ENCODE results near the gene TMED10.
"Not testable (repeated sequence)": the region's sequence is repeated elsewhere in the genome, so short reads cannot be mapped to it uniquely, and the experiment has no call there.

Gene TMED10

DNA sequence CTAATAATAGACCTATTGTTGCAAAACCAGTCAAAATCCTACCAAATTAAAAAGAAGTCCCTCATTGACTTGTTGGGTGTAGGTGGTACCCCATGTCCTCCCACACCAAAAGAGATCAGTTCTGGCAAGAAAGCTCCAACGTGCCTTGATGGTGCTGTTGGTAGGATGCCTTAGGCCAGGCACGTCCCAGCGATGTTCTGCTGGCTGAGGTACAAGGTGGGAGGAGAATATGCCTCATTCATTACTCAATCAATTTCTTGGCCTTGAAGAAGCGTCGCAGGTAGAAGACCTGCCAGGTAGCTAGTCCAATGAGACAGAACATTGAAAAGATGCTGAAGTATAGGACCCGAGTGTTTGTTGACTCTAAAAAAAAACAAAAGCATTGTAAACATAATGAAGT, 41.8 kb downstream of the TMED10 start:
- Mint-ChIP-seq H3K27me3 (no peaks in the 10 kb centered on the region), H3K4me1 (ENCODE audit: low read depth) (peaks cover 27% of the 10 kb centered on the region), H3K9me3 (ENCODE audit: low read depth) (no peaks in the 10 kb centered on the region), H3K4me3 (no peak overlapping the region), H3K36me3 (peaks cover 12% of the 10 kb centered on the region), H3K27ac (no peak overlapping the region)

- Mint-ChIP-seq H3K4me3 (no peak overlapping the region), H3K9me3 (ENCODE audit: low read depth) (no peaks in the 10 kb centered on the region), H3K4me1 (ENCODE audit: low read depth) (peaks cover 20% of the 10 kb centered on the region), H3K36me3 (peaks cover 12% of the 10 kb centered on the region), H3K27me3 (no peaks in the 10 kb centered on the region), H3K27ac (no peak overlapping the region)
Observed at GRCh38 chr14:75133597-75133996, 42.8 kb downstream of the TMED10 start.

GRCh38 chr14:75132382-75133086, 43.9 kb downstream of the TMED10 start:
- no peaks in the 10 kb centered on the region for H3K27me3 Mint-ChIP-seq
- H3K36me3 Mint-ChIP-seq, result peaks cover 12% of the 10 kb centered on the region
- H3K27ac Mint-ChIP-seq, result peak overlapping the region; percentile 10
- H3K9me3 Mint-ChIP-seq (ENCODE audit: low read depth), result no peaks in the 10 kb centered on the region
- H3K4me3 Mint-ChIP-seq, result no peak overlapping the region
- peaks cover 19% of the 10 kb centered on the region for H3K4me1 Mint-ChIP-seq (ENCODE audit: low read depth)

- peak overlapping the region; percentile 22 for H3K4me3 Mint-ChIP-seq
- peaks cover 40% of the 10 kb centered on the region for H3K4me1 Mint-ChIP-seq (ENCODE audit: low read depth)
- peak overlapping the region; percentile 28 for H3K27ac Mint-ChIP-seq
- H3K27me3 Mint-ChIP-seq, result no peaks in the 10 kb centered on the region
- peaks cover 2% of the 10 kb centered on the region for H3K36me3 Mint-ChIP-seq
- H3K9me3 Mint-ChIP-seq (ENCODE audit: low read depth), result no peaks in the 10 kb centered on the region
Observed at GRCh38 chr14:75128596-75128990, 47.8 kb downstream of the TMED10 start.

GRCh38 chr14:75127903-75128595, 48.4 kb downstream of the TMED10 start:
- peaks cover 40% of the 10 kb centered on the region for H3K4me1 Mint-ChIP-seq (ENCODE audit: low read depth)
- H3K27ac Mint-ChIP-seq, result peak overlapping the region; percentile 96
- no peaks in the 10 kb centered on the region for H3K27me3 Mint-ChIP-seq
- no peaks in the 10 kb centered on the region for H3K36me3 Mint-ChIP-seq
- H3K9me3 Mint-ChIP-seq (ENCODE audit: low read depth), result no peaks in the 10 kb centered on the region
- peak overlapping the region; percentile 98 for H3K4me3 Mint-ChIP-seq

DNA sequence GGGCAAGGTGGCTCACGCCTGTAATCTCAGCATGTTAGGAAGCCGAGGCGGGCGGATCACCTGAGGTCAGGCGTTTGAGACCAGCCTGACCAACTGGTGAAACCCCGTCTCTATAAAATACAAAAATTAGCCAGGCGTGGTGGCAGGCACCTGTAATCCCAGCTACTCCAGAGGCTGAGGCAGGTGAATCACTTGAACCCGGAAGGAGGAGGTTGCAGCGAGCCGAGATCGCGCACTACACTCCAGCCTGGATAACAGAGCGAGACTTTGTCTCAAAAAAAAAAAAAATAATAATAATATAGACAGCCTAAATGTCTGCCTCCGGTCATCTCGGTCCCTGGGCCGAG, 49.0 kb downstream of the TMED10 start:
- not testable (repeated sequence) for H3K9me3 Mint-ChIP-seq (ENCODE audit: low read depth); H3K36me3 Mint-ChIP-seq; H3K27me3 Mint-ChIP-seq
- peak overlapping the region; percentile 98 for H3K4me3 Mint-ChIP-seq
- H3K4me1 Mint-ChIP-seq (ENCODE audit: low read depth), result peaks cover 37% of the 10 kb centered on the region
- peak overlapping the region; percentile 99 for H3K27ac Mint-ChIP-seq

- peaks cover 37% of the 10 kb centered on the region for H3K4me1 Mint-ChIP-seq (ENCODE audit: low read depth)
- H3K9me3 Mint-ChIP-seq (ENCODE audit: low read depth), result no peaks in the 10 kb centered on the region
- no peaks in the 10 kb centered on the region for H3K36me3 Mint-ChIP-seq
- H3K27ac Mint-ChIP-seq, result peak within 1 kb of the TSS; percentile 99
- H3K27me3 Mint-ChIP-seq, result no peaks in the 10 kb centered on the region
- peak within 1 kb of the TSS; percentile 98 for H3K4me3 Mint-ChIP-seq
Observed at GRCh38 chr14:75126679-75127473, 49.5 kb downstream of the TMED10 start, which contains the start of gene NEK9. NEK9 (minus strand) TSS chr14:75127048; CDS start chr14:75126921, 127 bp downstream.

GRCh38 chr14:75126121-75126544, 50.3 kb downstream of the TMED10 start:
- H3K27me3 Mint-ChIP-seq, result no peaks in the 10 kb centered on the region
- H3K9me3 Mint-ChIP-seq (ENCODE audit: low read depth), result no peaks in the 10 kb centered on the region
- H3K27ac Mint-ChIP-seq, result peak overlapping the region; percentile 98
- peaks cover 2% of the 10 kb centered on the region for H3K36me3 Mint-ChIP-seq
- H3K4me3 Mint-ChIP-seq, result peak overlapping the region; percentile 98
- peaks cover 39% of the 10 kb centered on the region for H3K4me1 Mint-ChIP-seq (ENCODE audit: low read depth)

GRCh38 chr14:75125617-75126016, 50.8 kb downstream of the TMED10 start:
- no peaks in the 10 kb centered on the region for H3K9me3 Mint-ChIP-seq (ENCODE audit: low read depth)
- no peaks in the 10 kb centered on the region for H3K27me3 Mint-ChIP-seq
- peak overlapping the region; percentile 98 for H3K4me3 Mint-ChIP-seq
- H3K27ac Mint-ChIP-seq, result peak overlapping the region; percentile 98
- H3K36me3 Mint-ChIP-seq, result peaks cover 5% of the 10 kb centered on the region
- H3K4me1 Mint-ChIP-seq (ENCODE audit: low read depth), result peaks cover 42% of the 10 kb centered on the region

DNA sequence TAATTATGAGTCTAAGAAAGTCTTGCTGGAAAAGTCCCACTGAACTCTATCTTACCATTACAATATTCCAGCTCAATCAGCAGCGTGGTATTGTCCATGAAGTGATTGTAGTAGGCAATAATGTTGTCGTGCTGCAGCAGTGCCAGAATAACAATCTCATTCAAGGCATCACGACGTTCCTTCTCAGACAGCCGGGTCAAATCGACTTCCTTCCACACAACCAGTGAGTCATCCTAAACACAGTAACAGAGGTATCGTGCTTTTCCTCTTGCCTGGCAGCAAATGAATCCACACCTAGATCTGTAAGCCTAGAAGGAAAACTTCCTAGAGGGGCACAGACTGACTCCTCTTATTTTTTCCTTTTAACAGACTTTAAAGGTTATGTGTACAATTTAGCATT, 52.4 kb downstream of the TMED10 start:
- peak overlapping the region; percentile 59 for H3K4me3 Mint-ChIP-seq
- H3K36me3 Mint-ChIP-seq, result peaks cover 6% of the 10 kb centered on the region
- H3K27ac Mint-ChIP-seq, result peak overlapping the region; percentile 47
- H3K9me3 Mint-ChIP-seq (ENCODE audit: low read depth), result no peaks in the 10 kb centered on the region
- peaks cover 41% of the 10 kb centered on the region for H3K4me1 Mint-ChIP-seq (ENCODE audit: low read depth)
- no peaks in the 10 kb centered on the region for H3K27me3 Mint-ChIP-seq

DNA sequence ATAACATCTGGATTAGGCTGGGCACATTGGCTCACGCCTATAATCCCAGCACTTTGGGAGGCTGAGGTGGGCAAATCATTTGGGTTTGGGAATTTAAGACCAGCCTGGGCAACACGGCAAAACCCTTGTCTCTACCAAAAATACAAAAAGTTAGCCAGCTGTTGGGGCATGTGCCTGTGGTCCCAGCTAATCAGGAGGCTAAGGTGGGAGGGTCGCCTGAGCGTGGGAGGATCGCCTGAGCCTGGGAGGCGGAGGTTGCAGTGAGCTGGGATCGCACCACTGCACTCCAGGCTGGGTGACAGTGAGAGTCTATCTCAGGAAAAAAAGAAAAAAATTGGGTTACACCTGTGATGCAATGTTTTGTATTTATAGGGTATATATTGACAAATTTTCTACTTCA, 54.9 kb downstream of the TMED10 start:
- no peaks in the 10 kb centered on the region for H3K9me3 Mint-ChIP-seq (ENCODE audit: low read depth)
- H3K27ac Mint-ChIP-seq, result peak overlapping the region; percentile 10
- H3K4me3 Mint-ChIP-seq, result no peak overlapping the region
- H3K27me3 Mint-ChIP-seq, result no peaks in the 10 kb centered on the region
- H3K4me1 Mint-ChIP-seq (ENCODE audit: low read depth), result peaks cover 31% of the 10 kb centered on the region
- peaks cover 8% of the 10 kb centered on the region for H3K36me3 Mint-ChIP-seq

DNA sequence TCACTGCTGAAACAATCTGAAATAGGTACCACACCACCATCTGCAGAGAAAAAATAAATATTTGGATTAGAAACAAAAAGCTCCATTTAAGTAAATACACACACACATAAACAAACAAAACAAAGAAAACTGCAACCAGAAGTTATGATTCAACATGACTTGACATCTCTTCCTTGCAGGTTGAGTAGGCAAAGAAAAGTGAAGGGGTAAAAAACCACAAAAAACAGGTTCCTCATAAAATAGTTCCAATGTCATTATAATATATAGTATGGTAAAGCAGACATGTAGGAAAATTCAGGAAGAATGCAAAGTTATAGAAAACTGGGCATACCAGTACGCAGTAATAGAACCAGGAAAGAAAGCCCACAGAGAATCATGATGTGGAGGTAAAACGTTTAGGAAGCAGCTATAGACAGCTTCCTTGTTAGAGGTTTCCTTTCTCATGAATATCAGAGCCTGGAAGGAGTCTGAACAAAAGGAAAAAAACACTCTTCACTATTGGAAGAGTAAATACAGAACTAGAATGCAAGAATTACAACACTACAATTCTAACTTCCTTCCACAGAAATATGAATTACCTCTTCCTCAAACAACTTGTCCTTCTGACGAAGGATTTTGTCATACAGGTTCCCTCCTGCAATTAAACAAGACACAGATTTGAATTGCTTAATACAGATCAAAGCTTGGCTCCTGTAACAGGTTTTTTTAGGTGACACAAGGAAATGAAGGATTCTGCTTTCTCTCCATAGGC, 55.7 kb downstream of the TMED10 start:
- Mint-ChIP-seq H3K27me3 (no peaks in the 10 kb centered on the region), H3K4me1 (ENCODE audit: low read depth) (peaks cover 27% of the 10 kb centered on the region), H3K9me3 (ENCODE audit: low read depth) (no peaks in the 10 kb centered on the region), H3K4me3 (no peak overlapping the region), H3K27ac (no peak overlapping the region), H3K36me3 (peaks cover 8% of the 10 kb centered on the region)

DNA sequence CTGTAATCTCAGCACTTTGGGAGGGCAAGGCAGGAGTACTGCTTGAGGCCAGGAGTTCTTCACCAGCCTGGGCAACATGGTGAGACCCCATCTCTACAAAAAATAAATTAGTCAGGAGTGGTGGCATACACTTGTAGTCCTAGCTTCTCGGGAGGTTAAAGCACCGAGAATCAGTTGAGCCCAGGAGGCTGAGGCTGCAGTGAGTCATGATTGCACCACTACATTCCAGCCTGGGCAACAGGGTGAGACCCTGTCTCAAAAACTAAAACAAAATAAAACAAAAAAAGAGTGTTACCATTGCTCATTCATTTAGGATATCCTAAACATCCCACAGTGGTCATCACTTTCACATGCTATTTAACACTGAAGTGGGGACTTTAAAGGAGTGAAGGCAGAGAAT, 57.4 kb downstream of the TMED10 start:
- Mint-ChIP-seq H3K27ac (no peak overlapping the region), H3K36me3 (peaks cover 11% of the 10 kb centered on the region), H3K27me3 (no peaks in the 10 kb centered on the region), H3K9me3 (ENCODE audit: low read depth) (no peaks in the 10 kb centered on the region), H3K4me3 (no peak overlapping the region), H3K4me1 (ENCODE audit: low read depth) (peaks cover 20% of the 10 kb centered on the region)

GRCh38 chr14:75113932-75114539, 62.4 kb downstream of the TMED10 start:
- no peak overlapping the region for H3K4me3 Mint-ChIP-seq
- H3K27ac Mint-ChIP-seq, result no peak overlapping the region
- H3K9me3 Mint-ChIP-seq (ENCODE audit: low read depth), result no peaks in the 10 kb centered on the region
- no peaks in the 10 kb centered on the region for H3K27me3 Mint-ChIP-seq
- peaks cover 16% of the 10 kb centered on the region for H3K4me1 Mint-ChIP-seq (ENCODE audit: low read depth)
- peaks cover 22% of the 10 kb centered on the region for H3K36me3 Mint-ChIP-seq

Measured in activated naive CD8-positive, alpha-beta T cell (primary cell).